Panc1 (cell line): ENCODE measurements around the gene APOA1. TPM values are rescaled to one million over a fixed set of nuclear protein-coding genes. Genes with fewer than 3 reads are reported as not detected.

Source experiments
- ATAC-seq: fragments of 200-7000 bp; cut with Tn5 transposase; 2 replicates; pipeline ENCODE4 v1.9.1; 2020; ENCODE audit warnings: mild to moderate bottlenecking, moderate library complexity
- BruUV-seq: library from RNA; stranded (reverse); fragments of 400-500 nt; replicated peaks from 2 replicates; lab custom pipeline; 2021; lab: Mats Ljungman, UMichigan
- CTCF ChIA-PET: fragments of 300-600 bp; sonication (Branson Sonifier 250); formaldehyde crosslinking; loops from one replicate; lab custom pipeline; 2022; ENCODE audit warnings: antibody characterized with exemption; lab: Charles Lee
- POLR2A ChIA-PET: fragments of 300-600 bp; sonication (Branson Sonifier 250); formaldehyde crosslinking; loops from one replicate; lab custom pipeline; 2022; ENCODE audit warnings: antibody characterized with exemption; lab: Charles Lee
- DNase-seq: peaks from one replicate; pipeline ENCODE4 v3.0.0-alpha.2; 2010; ENCODE audit warnings: low read depth, low spot score
- H3K27ac ChIP-seq: 2 replicates; pipeline ENCODE4 v1.5.1; 2011; ENCODE audit warnings: mild to moderate bottlenecking, low read length, inconsistent platforms
- H3K27me3 ChIP-seq: fragments of 200-500 bp; sonication (Bioruptor generic); 2 replicates; pipeline ENCODE4 v1.6.0; 2014; ENCODE audit warnings: low read length, inconsistent platforms; ENCODE audit not compliant: control insufficient read depth, insufficient read depth
- H3K36me3 ChIP-seq: fragments of 200-500 bp; sonication (Bioruptor generic); 2 replicates; pipeline ENCODE4 v1.5.1; 2014; ENCODE audit warnings: inconsistent platforms, mild to moderate bottlenecking, low read length, moderate library complexity; ENCODE audit not compliant: control insufficient read depth, insufficient read depth
- H3K4me1 ChIP-seq: 2 replicates; pipeline ENCODE4 v1.5.1; 2011; ENCODE audit warnings: inconsistent platforms, mild to moderate bottlenecking, low read length, moderate library complexity; ENCODE audit not compliant: control insufficient read depth, insufficient read depth
- H3K4me3 ChIP-seq, 2 experiments: 2 replicates each; pipeline ENCODE4 v1.5.1; 2011 to 2012; ENCODE audit warnings: low read depth in 2 of 2, low read length in 2 of 2, mild to moderate bottlenecking in 2 of 2, inconsistent platforms in 1 of 2, moderate library complexity in 1 of 2
- H3K9me3 ChIP-seq: fragments of 200-500 bp; sonication (Bioruptor generic); 2 replicates; pipeline ENCODE4 v1.5.1; 2014; ENCODE audit warnings: low read depth, mild to moderate bottlenecking, inconsistent platforms, low read length, moderate library complexity; ENCODE audit not compliant: control insufficient read depth, insufficient read depth
- CTCF ChIP-seq: fragments of 450-650 bp; IDR thresholded peaks from 2 replicates; pipeline ENCODE4 v1.5.1; 2017; ENCODE audit warnings: mild to moderate bottlenecking
- POLR2AphosphoS5 ChIP-seq: IDR thresholded peaks from 2 replicates; pipeline ENCODE4 v1.6.1; 2012; ENCODE audit warnings: mild to moderate bottlenecking, low read depth, low read length, moderate library complexity
- REST ChIP-seq, 2 experiments: IDR thresholded peaks; 2 replicates each; pipeline ENCODE4 v1.6.1; 2011 to 2012; ENCODE audit warnings: low read depth in 2 of 2, control low read depth in 1 of 2, low read length in 1 of 2, mild to moderate bottlenecking in 1 of 2, moderate library complexity in 1 of 2; ENCODE audit not compliant: insufficient read depth in 1 of 2
- SIN3A ChIP-seq: IDR thresholded peaks from 2 replicates; pipeline ENCODE4 v1.6.1; 2012; ENCODE audit warnings: low read depth, mild to moderate bottlenecking, low read length, moderate library complexity, borderline replicate concordance; ENCODE audit not compliant: insufficient read depth
- TCF7L2 ChIP-seq: IDR thresholded peaks from 2 replicates; pipeline ENCODE4 v1.6.1; 2011; ENCODE audit warnings: mild to moderate bottlenecking, low read depth, low read length, inconsistent platforms
- in situ Hi-C: cut with HindIII; loops from 2 replicates; pipeline ENCODE4 v1.10.0; 2016; ENCODE audit warnings: low sequenced_read_pairs, low pct_unique_long_range_greater_than_20kb
- intact Hi-C: fragments of 100-400 bp; cut with micrococcal nuclease; formaldehyde crosslinking; loops from one replicate; pipeline ENCODE4 v1.10.0; 2022; ENCODE audit not compliant: unreplicated experiment
- total RNA-seq: library from RNA; stranded (reverse); gene quantifications from one replicate; pipeline ENCODE4 v1.2.1, GENCODE V29; 2021; ENCODE audit not compliant: unreplicated experiment

The APOA1 gene
- total RNA-seq, 1 experiment from 2014 or later = 1.7 TPM

GRCh38 chr11:116819049-116819448 lies 18.4 kb downstream of the APOA1 start:
- BruUV-seq = no TSS peak
- no peak for TF ChIP-seq POLR2AphosphoS5
- no peak for TF ChIP-seq REST (IDR thresholded peaks at IDR 0.05; ENCODE audit: insufficient read depth in 1 of 2, low read depth in 2 of 2, low read length in 1 of 2)
- no peak for TF ChIP-seq SIN3A
- TF ChIP-seq TCF7L2 = no peak
- no peak for TF ChIP-seq CTCF
- H3K27ac ChIP-seq = no peak overlapping the region
- intact Hi-C loops (no loop called here), in situ Hi-C loops (no loop called here)
- ChIA-PET POLR2A (no interaction called here), CTCF (interaction anchor here (0.6 kb wide), 1 partner anchor 9 kb away, joined by 3 read pairs; no protein-coding TSS in a partner anchor)
- no peak for DNase-seq
- no peak for ATAC-seq
- H3K36me3 ChIP-seq = no peaks in the 10 kb centered on the region
- H3K9me3 ChIP-seq = no peaks in the 10 kb centered on the region
- no peak overlapping the region for H3K4me3 ChIP-seq
- no peaks in the 10 kb centered on the region for H3K4me1 ChIP-seq
- H3K27me3 ChIP-seq = no peaks in the 10 kb centered on the region

GRCh38 chr11:116814502-116814901 lies 22.9 kb downstream of the APOA1 start:
- ChIA-PET CTCF (no interaction called here), POLR2A (no interaction called here)
- intact Hi-C loops (no loop called here), in situ Hi-C loops (no loop called here)
- no peak for ATAC-seq
- Histone ChIP-seq H3K27ac (no peak overlapping the region), H3K4me3 (no peak overlapping the region), H3K4me1 (no peaks in the 10 kb centered on the region), H3K9me3 (no peaks in the 10 kb centered on the region), H3K27me3 (no peaks in the 10 kb centered on the region), H3K36me3 (no peaks in the 10 kb centered on the region)
- DNase-seq = no peak
- TF ChIP-seq CTCF (no peak), SIN3A (no peak), REST (IDR thresholded peaks at IDR 0.05; ENCODE audit: insufficient read depth in 1 of 2, low read depth in 2 of 2, low read length in 1 of 2) (no peak)
- no TSS peak for BruUV-seq
